K562 (cell line): ENCODE data around the gene PDE4A. TPM values are rescaled to one million over a fixed set of nuclear protein-coding genes. Genes with fewer than 3 reads are reported as not detected.

Experiments
- LEF1 ChIP-seq: fragments of 450-650 bp; IDR thresholded peaks from 2 replicates; pipeline ENCODE4 v1.6.1; 2016; ENCODE audit warnings: mild to moderate bottlenecking
- polyA plus RNA-seq, 8 experiments: library from polyadenylated mRNA; depleted of rRNA in 4 of 8; stranded (reverse) in 5 of 8; unstranded in 3 of 8; fragments of >200 nt; fragmentation: Nextera tagmentation in 2 of 8; fragmentation: Illumina TruSeq in 1 of 8; extraction: Ambion mirVana in 2 of 8; extraction: Trizol in 1 of 8; gene quantifications; 2 replicates each; pipeline versions ENCODE4 v1.2.1 to v1.2.3, GENCODE V29; 2011 to 2014; ENCODE audit warnings: inconsistent platforms in 1 of 8, missing spikeins in 1 of 8
- total RNA-seq, 7 experiments: library from RNA; depleted of rRNA in 6 of 7; stranded (reverse); fragments of >200 nt in 6 of 7; fragmentation: Illumina TruSeq in 2 of 7; extraction: Trizol in 2 of 7; gene quantifications; 2 replicates each; pipeline versions ENCODE4 v1.2.1 to v1.2.3, GENCODE V29; 2011 to 2021; ENCODE audit warnings: low replicate concordance in 1 of 7
- TF ChIP-seq, protein P1 (sequence below): sonication (generic); formaldehyde crosslinking; IDR thresholded peaks from 2 replicates; pipeline ENCODE4 v1.8.1; 2023; ENCODE audit warnings: mild to moderate bottlenecking, missing genetic modification reagents
- TF ChIP-seq, protein P2 (sequence below): IDR thresholded peaks from 2 replicates; pipeline ENCODE4 v1.6.1; 2011; ENCODE audit not compliant: insufficient read length; ENCODE audit errors: extremely low read depth

Gene PDE4A
- total and polyA plus RNA-seq, 9 of the 15 experiments (the other 6 are each of a cell fraction or from before 2014, with no cell fraction given) = 0.66 to 26.9 (median 4.6) TPM

DNA sequence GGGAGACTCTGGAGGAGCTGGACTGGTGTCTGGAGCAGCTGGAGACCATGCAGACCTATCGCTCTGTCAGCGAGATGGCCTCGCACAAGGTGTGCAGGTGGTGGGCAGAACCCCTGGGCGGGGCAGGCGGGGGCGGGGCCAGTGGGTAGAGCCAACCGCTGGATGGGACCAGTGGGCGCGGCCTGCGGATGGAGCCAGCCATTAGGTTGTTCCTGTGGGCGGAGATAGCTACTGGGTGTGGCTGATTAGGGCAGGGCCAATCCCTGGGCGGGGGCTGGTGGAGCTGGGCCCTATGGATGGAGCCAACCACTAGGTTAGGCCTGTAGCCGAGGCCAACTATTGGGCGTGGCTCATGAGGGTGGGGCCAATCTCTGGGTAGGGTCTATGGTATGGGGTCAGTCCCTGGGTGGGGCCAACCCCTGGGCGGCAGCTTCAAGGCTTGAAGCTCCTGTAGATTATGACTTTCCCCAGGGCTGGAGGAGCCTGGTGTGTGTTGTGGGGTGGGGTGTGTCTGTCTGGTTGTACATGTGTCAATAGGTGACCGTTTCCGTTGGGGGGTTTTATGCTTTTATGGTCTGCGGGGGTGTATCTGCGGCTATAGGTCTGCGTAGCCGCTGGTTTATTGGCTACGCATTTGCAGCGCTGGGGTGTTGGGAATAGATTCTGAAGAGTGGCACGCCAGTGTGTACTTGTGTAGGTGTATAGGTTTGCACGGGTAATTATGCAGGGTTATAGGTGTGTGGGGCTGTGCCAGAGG is 30.7 kb downstream of the PDE4A start (continued):
- TF ChIP-seq, protein P1, sequence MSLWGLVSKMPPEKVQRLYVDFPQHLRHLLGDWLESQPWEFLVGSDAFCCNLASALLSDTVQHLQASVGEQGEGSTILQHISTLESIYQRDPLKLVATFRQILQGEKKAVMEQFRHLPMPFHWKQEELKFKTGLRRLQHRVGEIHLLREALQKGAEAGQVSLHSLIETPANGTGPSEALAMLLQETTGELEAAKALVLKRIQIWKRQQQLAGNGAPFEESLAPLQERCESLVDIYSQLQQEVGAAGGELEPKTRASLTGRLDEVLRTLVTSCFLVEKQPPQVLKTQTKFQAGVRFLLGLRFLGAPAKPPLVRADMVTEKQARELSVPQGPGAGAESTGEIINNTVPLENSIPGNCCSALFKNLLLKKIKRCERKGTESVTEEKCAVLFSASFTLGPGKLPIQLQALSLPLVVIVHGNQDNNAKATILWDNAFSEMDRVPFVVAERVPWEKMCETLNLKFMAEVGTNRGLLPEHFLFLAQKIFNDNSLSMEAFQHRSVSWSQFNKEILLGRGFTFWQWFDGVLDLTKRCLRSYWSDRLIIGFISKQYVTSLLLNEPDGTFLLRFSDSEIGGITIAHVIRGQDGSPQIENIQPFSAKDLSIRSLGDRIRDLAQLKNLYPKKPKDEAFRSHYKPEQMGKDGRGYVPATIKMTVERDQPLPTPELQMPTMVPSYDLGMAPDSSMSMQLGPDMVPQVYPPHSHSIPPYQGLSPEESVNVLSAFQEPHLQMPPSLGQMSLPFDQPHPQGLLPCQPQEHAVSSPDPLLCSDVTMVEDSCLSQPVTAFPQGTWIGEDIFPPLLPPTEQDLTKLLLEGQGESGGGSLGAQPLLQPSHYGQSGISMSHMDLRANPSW (CRISPR knock-in tag) = no peak
- no peak for TF ChIP-seq LEF1
- TF ChIP-seq, protein P2, sequence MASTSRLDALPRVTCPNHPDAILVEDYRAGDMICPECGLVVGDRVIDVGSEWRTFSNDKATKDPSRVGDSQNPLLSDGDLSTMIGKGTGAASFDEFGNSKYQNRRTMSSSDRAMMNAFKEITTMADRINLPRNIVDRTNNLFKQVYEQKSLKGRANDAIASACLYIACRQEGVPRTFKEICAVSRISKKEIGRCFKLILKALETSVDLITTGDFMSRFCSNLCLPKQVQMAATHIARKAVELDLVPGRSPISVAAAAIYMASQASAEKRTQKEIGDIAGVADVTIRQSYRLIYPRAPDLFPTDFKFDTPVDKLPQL = no peak
